Gastrocnemius medialis (tissue), 4 donors: Measurements from ENCODE around the gene CCDC91. TPM values are rescaled to one million over a fixed set of nuclear protein-coding genes. Genes with fewer than 3 reads are reported as not detected.

Experiments used
- ATAC-seq, 2 donors: fragments of 150-250 bp; one replicate each; pipeline ENCODE4 v1.9.1; 2016
- DNase-seq, 2 donors: peaks; one replicate each; pipeline ENCODE4 v3.0.0-alpha.2; 2019
- H3K27ac ChIP-seq, 4 donors: fragments of 200-600 bp; sonication (generic); 1 replicate in 1 of 4; 2 replicates in 3 of 4; pipeline ENCODE4 v1.5.1; 2016 to 2018; ENCODE audit warnings: mild to moderate bottlenecking in 2 of 4, moderate library complexity in 1 of 4
- H3K27me3 ChIP-seq, 3 donors: fragments of 200-600 bp; sonication (generic) in 2 of 3; 1 replicate in 1 of 3; 2 replicates in 2 of 3; pipeline versions ENCODE4 v1.5.1 to v1.6.0; 2016 to 2019; ENCODE audit warnings: mild to moderate bottlenecking in 1 of 3, moderate library complexity in 1 of 3
- H3K36me3 ChIP-seq, 2 donors: fragments of 200-600 bp; sonication (generic) in 1 of 2; one replicate each; pipeline ENCODE4 v1.5.1; 2017 to 2018
- H3K4me1 ChIP-seq, 2 donors: fragments of 200-600 bp; sonication (generic) in 1 of 2; one replicate each; pipeline ENCODE4 v1.5.1; 2016 to 2017; ENCODE audit warnings: mild to moderate bottlenecking in 2 of 2
- H3K4me3 ChIP-seq, 4 donors: fragments of 200-600 bp; sonication (generic) in 3 of 4; 1 replicate in 1 of 4; 2 replicates in 3 of 4; pipeline ENCODE4 v1.5.1; 2016 to 2019; ENCODE audit warnings: mild to moderate bottlenecking in 2 of 4
- H3K9me3 ChIP-seq, 3 donors: fragments of 200-600 bp; sonication (generic) in 2 of 3; 1 replicate in 1 of 3; 2 replicates in 2 of 3; pipeline ENCODE4 v1.5.1; 2016 to 2019
- CTCF ChIP-seq, 5 experiments: fragments of 450-650 bp in 3 of 5; fragments of 200-600 bp in 2 of 5; sonication (generic) in 2 of 5; IDR thresholded peaks in 4 of 5; conservative IDR thresholded peaks in 1 of 5; 1 replicate in 4 of 5; 2 replicates in 1 of 5; pipeline ENCODE4 v1.5.1; 2016 to 2019; ENCODE audit warnings: antibody characterized with exemption in 5 of 5, mild to moderate bottlenecking in 3 of 5, moderate library complexity in 3 of 5
- POLR2A ChIP-seq, 2 donors: fragments of 450-650 bp; IDR thresholded peaks; one replicate each; pipeline ENCODE4 v1.6.1; 2017; ENCODE audit warnings: antibody characterized with exemption in 2 of 2, mild to moderate bottlenecking in 2 of 2, moderate library complexity in 2 of 2
- in situ Hi-C, 4 donors: fragments of 200-750 bp; cut with MboI; loops; one replicate each; pipeline versions ENCODE4 v1.15.0 to v1.8.0; 2017; ENCODE audit warnings: low sequenced_read_pairs in 4 of 4
- intact Hi-C: fragments of 100-400 bp; cut with DNase I; formaldehyde crosslinking; loops from one replicate; pipeline ENCODE4 v1.15.1; 2023; ENCODE audit warnings: low total_unique reads
- total RNA-seq, 4 donors: library from RNA; depleted of rRNA; stranded (reverse); fragments of >200 nt; gene quantifications; one replicate each; pipeline versions ENCODE4 v1.1.0 to v1.2.3, GENCODE V29; 2016

The CCDC91 gene
- total RNA-seq, 4 donors from 2014 or later = 22.3 to 50.6 (median 36.6) TPM

DNA sequence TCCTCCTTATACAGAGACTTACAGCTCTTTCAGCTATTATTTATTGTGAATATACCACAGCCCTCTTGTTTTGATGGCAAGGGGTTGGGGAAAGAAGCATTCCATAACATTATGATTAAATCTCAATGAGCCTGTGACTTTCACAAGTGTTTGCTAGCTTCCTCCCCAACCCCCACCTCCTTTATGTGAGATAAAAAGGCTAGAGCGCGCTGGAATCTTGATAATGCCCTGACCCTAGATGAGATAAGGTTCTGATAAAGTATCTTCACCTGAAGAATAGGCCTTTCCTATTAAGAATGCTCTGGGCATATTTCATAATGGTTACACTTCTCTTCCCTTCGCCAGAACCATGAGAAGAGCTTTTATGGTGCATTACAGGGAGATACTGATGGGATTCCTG, 236.8 kb downstream of the CCDC91 start:
- intact Hi-C loops = no loop called here
- in situ Hi-C loops = no loop called here
- Histone ChIP-seq H3K4me3 (no peak overlapping the region), H3K27ac (no peak overlapping the region), H3K9me3 (no peaks in the 10 kb centered on the region), H3K4me1 (peaks cover 0 to 7% of the 10 kb centered on the region in 2 donors), H3K36me3 (no peaks in the 10 kb centered on the region), H3K27me3 (no peaks in the 10 kb centered on the region)
- TF ChIP-seq CTCF (IDR thresholded peaks at IDR 0.05 in 4 of 5, conservative IDR thresholded peaks at IDR 0.05 in 1 of 5) (no peak), POLR2A (IDR thresholded peaks at IDR 0.05) (no peak)
- no peak for DNase-seq
- ATAC-seq = no peak

- no peak overlapping the region for H3K27ac ChIP-seq
- H3K4me3 ChIP-seq = no peak overlapping the region
- no peaks in the 10 kb centered on the region for H3K4me1 ChIP-seq
- in situ Hi-C loops (no loop called here), intact Hi-C loops (no loop called here)
- no peaks in the 10 kb centered on the region for H3K9me3 ChIP-seq
- no peak for DNase-seq
- no peaks in the 10 kb centered on the region for H3K27me3 ChIP-seq
- ATAC-seq = no peak
- H3K36me3 ChIP-seq = no peaks in the 10 kb centered on the region
- TF ChIP-seq POLR2A (IDR thresholded peaks at IDR 0.05) = no peak
- TF ChIP-seq CTCF (IDR thresholded peaks at IDR 0.05 in 4 of 5, conservative IDR thresholded peaks at IDR 0.05 in 1 of 5) = no peak
These were observed 249.9 kb downstream of the CCDC91 start for GRCh38 chr12:28440081-28440608.

DNA sequence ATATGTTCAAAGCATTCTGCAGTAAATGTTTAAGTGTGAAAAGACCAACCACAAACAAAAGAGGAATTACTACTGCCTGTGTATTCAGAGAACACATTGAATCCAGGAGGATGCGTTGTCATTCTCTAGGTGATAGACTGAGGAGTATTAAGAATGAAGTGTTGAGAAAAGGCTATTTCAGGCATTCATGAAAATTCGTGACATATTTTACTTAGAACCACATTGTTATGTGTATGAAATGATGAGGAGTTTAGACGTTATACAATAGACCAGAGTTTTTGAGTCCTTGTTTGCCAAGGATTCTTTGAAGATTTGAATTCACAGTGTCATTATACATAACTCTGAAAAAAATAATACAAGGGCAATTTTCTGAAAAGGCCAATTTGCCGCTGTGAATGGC, 251.8 kb downstream of the CCDC91 start:
- H3K9me3 ChIP-seq = no peaks in the 10 kb centered on the region
- TF ChIP-seq CTCF (IDR thresholded peaks at IDR 0.05 in 4 of 5, conservative IDR thresholded peaks at IDR 0.05 in 1 of 5) = no peak
- TF ChIP-seq POLR2A (IDR thresholded peaks at IDR 0.05) = no peak
- no peak overlapping the region for H3K27ac ChIP-seq
- intact Hi-C loops (no loop called here), in situ Hi-C loops (no loop called here)
- H3K4me1 ChIP-seq = no peaks in the 10 kb centered on the region
- no peaks in the 10 kb centered on the region for H3K27me3 ChIP-seq
- no peak for DNase-seq
- H3K36me3 ChIP-seq = no peaks in the 10 kb centered on the region
- no peak overlapping the region for H3K4me3 ChIP-seq
- ATAC-seq = no peak

- H3K36me3 ChIP-seq = no peaks in the 10 kb centered on the region
- DNase-seq (no peak), ATAC-seq (no peak)
- no peaks in the 10 kb centered on the region for H3K4me1 ChIP-seq
- intact Hi-C loops = no loop called here
- H3K27ac ChIP-seq = no peak overlapping the region
- H3K27me3 ChIP-seq = no peaks in the 10 kb centered on the region
- in situ Hi-C loops = no loop called here
- TF ChIP-seq CTCF (IDR thresholded peaks at IDR 0.05 in 4 of 5, conservative IDR thresholded peaks at IDR 0.05 in 1 of 5) (no peak), POLR2A (IDR thresholded peaks at IDR 0.05) (no peak)
- H3K9me3 ChIP-seq = no peaks in the 10 kb centered on the region
- H3K4me3 ChIP-seq = no peak overlapping the region
These were observed 253.1 kb downstream of the CCDC91 start for GRCh38 chr12:28443337-28443736.

GRCh38 chr12:28446031-28446430, 255.8 kb downstream of the CCDC91 start:
- Histone ChIP-seq H3K9me3 (no peaks in the 10 kb centered on the region), H3K4me1 (no peaks in the 10 kb centered on the region), H3K27ac (no peak overlapping the region), H3K4me3 (no peak overlapping the region), H3K27me3 (no peaks in the 10 kb centered on the region), H3K36me3 (no peaks in the 10 kb centered on the region)
- ATAC-seq (no peak), DNase-seq (no peak)
- in situ Hi-C loops = no loop called here
- no peak for TF ChIP-seq CTCF (IDR thresholded peaks at IDR 0.05 in 4 of 5, conservative IDR thresholded peaks at IDR 0.05 in 1 of 5)
- TF ChIP-seq POLR2A (IDR thresholded peaks at IDR 0.05) = no peak
- intact Hi-C loops = no loop called here
